Stomach (tissue), 9 donors: ENCODE data around the gene VWA5A. TPM values are rescaled to one million over a fixed set of nuclear protein-coding genes. Genes with fewer than 3 reads are reported as not detected.
"Not testable (repeated sequence)": the region's sequence is repeated elsewhere in the genome, so short reads cannot be mapped to it uniquely, and the experiment has no call there.

Experiments used
- DNase-seq, 2 donors: peaks; one replicate each; pipeline versions ENCODE4 v3.0.0 to v3.0.0-alpha.2; 2013 to 2019
- H3K27ac ChIP-seq, 5 donors: fragments of 200-600 bp in 4 of 5; sonication (generic) in 4 of 5; one replicate each; pipeline ENCODE4 v1.5.1; 2013 to 2019; ENCODE audit warnings: mild to moderate bottlenecking in 1 of 5, moderate library complexity in 1 of 5
- H3K27me3 ChIP-seq, 3 donors: fragments of 200-600 bp; sonication (generic); one replicate each; pipeline ENCODE4 v1.5.1; 2017 to 2019; ENCODE audit warnings: mixed run types in 1 of 3
- H3K36me3 ChIP-seq, 4 donors: fragments of 200-600 bp; sonication (generic); 1 replicate in 3 of 4; 2 replicates in 1 of 4; pipeline ENCODE4 v1.5.1; 2016 to 2019
- H3K4me1 ChIP-seq, 4 donors: fragments of 200-600 bp; sonication (generic); one replicate each; pipeline ENCODE4 v1.5.1; 2016 to 2019
- H3K4me3 ChIP-seq, 4 donors: fragments of 200-600 bp; sonication (generic) in 3 of 4; one replicate each; pipeline ENCODE4 v1.5.1; 2016 to 2019; ENCODE audit warnings: mild to moderate bottlenecking in 1 of 4
- H3K9me3 ChIP-seq, 4 donors: fragments of 200-600 bp; sonication (generic); one replicate each; pipeline ENCODE4 v1.5.1; 2016 to 2019
- CTCF ChIP-seq, 7 experiments: fragments of 450-650 bp in 4 of 7; fragments of 200-600 bp in 3 of 7; sonication (generic) in 3 of 7; IDR thresholded peaks; one replicate each; pipeline ENCODE4 v1.5.1; 2016 to 2019; ENCODE audit warnings: antibody characterized with exemption in 7 of 7, control low read depth in 2 of 7, mild to moderate bottlenecking in 1 of 7
- EP300 ChIP-seq: sonication (generic); formaldehyde crosslinking; IDR thresholded peaks from one replicate; pipeline ENCODE4 v1.6.1; 2017; ENCODE audit warnings: antibody characterized with exemption
- POLR2A ChIP-seq, 4 donors: fragments of 450-650 bp; IDR thresholded peaks; one replicate each; pipeline ENCODE4 v1.6.1; 2016; ENCODE audit warnings: antibody characterized with exemption in 4 of 4, control low read depth in 2 of 4, mild to moderate bottlenecking in 1 of 4, moderate library complexity in 1 of 4
- POLR2AphosphoS5 ChIP-seq, 3 donors: sonication (generic); formaldehyde crosslinking; IDR thresholded peaks; one replicate each; pipeline ENCODE4 v1.6.1; 2016; ENCODE audit warnings: antibody characterized with exemption in 3 of 3
- WGBS, 5 donors: extraction: QIAGEN DNeasy Blood & Tissue Kit in 3 of 5; methylation state at CpG; one replicate each; pipeline versions ENCODE4 v1.1.5 to v1.1.7; 2013 to 2018; 5-methylcytosine and 5-hydroxymethylcytosine counted together
- intact Hi-C: fragments of 100-400 bp; cut with DNase I; formaldehyde crosslinking; loops from one replicate; pipeline ENCODE4 v1.15.1; 2023; ENCODE audit warnings: low total_unique reads
- polyA plus RNA-seq, 3 donors: library from polyadenylated mRNA; stranded (reverse); fragments of 200-250 nt; gene quantifications; one replicate each; pipeline ENCODE4 v1.2.3, GENCODE V29; 2013
- total RNA-seq, 5 donors: library from RNA; depleted of rRNA; stranded (reverse); fragments of >200 nt; gene quantifications; one replicate each; pipeline versions ENCODE4 v1.1.0 to v1.2.3, GENCODE V29; 2014 to 2016
- donor health status: healthy with polysubstance abuse.
- donor health status: Bipolar disorder and iron deficiency.
- donor health status: healthy.

The VWA5A gene
- total and polyA plus RNA-seq, 8 donors = 10.1 to 111 (median 29.3) TPM

GRCh38 chr11:124168796-124169195, 53.5 kb downstream of the VWA5A start:
- Histone ChIP-seq H3K27ac (no peak overlapping the region), H3K4me1 (no peaks in the 10 kb centered on the region), H3K27me3 (no peaks in the 10 kb centered on the region), H3K9me3 (no peaks in the 10 kb centered on the region), H3K36me3 (no peaks in the 10 kb centered on the region), H3K4me3 (no peak overlapping the region)
- TF ChIP-seq POLR2A (IDR thresholded peaks at IDR 0.05) (no peak), EP300 (no peak), CTCF (IDR thresholded peaks at IDR 0.05) (no peak), POLR2AphosphoS5 (IDR thresholded peaks at IDR 0.05) (no peak)
- intact Hi-C loops = no loop called here
- no peak for DNase-seq

GRCh38 chr11:124170315-124170714, 55.1 kb downstream of the VWA5A start:
- H3K9me3 ChIP-seq, intact Hi-C loops, H3K36me3 ChIP-seq, DNase-seq, H3K4me3 ChIP-seq, H3K27me3 ChIP-seq, H3K27ac ChIP-seq, H3K4me1 ChIP-seq: not testable (repeated sequence)
- 76 to 88% (median 84%) methylated on average over 3 to 12 of the region's 12 CpGs; no CpG with 5 or more reads in 2 of the 5 donors for WGBS, 5 donors

- no peak for DNase-seq
- no peak overlapping the region for H3K27ac ChIP-seq
- H3K9me3 ChIP-seq = no peaks in the 10 kb centered on the region
- H3K4me3 ChIP-seq = no peak overlapping the region
- intact Hi-C loops = no loop called here
- H3K36me3 ChIP-seq = no peaks in the 10 kb centered on the region
- no peaks in the 10 kb centered on the region for H3K27me3 ChIP-seq
- WGBS, 5 donors = 86 to 97% (median 93%) methylated on average over 10 to 35 of the region's 40 CpGs
- no peaks in the 10 kb centered on the region for H3K4me1 ChIP-seq
- TF ChIP-seq POLR2AphosphoS5 (IDR thresholded peaks at IDR 0.05) (no peak), EP300 (no peak), CTCF (IDR thresholded peaks at IDR 0.05) (no peak), POLR2A (IDR thresholded peaks at IDR 0.05) (no peak)
Measured at GRCh38 chr11:124170801-124171586, 55.7 kb downstream of the VWA5A start.

- H3K4me1 ChIP-seq = no peaks in the 10 kb centered on the region
- no peaks in the 10 kb centered on the region for H3K27me3 ChIP-seq
- no peak overlapping the region for H3K4me3 ChIP-seq
- no peak for DNase-seq
- no peaks in the 10 kb centered on the region for H3K36me3 ChIP-seq
- H3K27ac ChIP-seq = no peak overlapping the region
- no peaks in the 10 kb centered on the region for H3K9me3 ChIP-seq
- intact Hi-C loops = no loop called here
- WGBS, 5 donors = 69 to 88% (median 86%) methylated on average over 6 of the region's 6 CpGs
- TF ChIP-seq POLR2AphosphoS5 (IDR thresholded peaks at IDR 0.05) = no peak
- TF ChIP-seq EP300 = no peak
- no peak for TF ChIP-seq CTCF (IDR thresholded peaks at IDR 0.05)
- no peak for TF ChIP-seq POLR2A (IDR thresholded peaks at IDR 0.05)
Measured at GRCh38 chr11:124172101-124172500, 56.9 kb downstream of the VWA5A start.

GRCh38 chr11:124172599-124172998, 57.3 kb downstream of the VWA5A start:
- Histone ChIP-seq H3K27me3 (no peaks in the 10 kb centered on the region), H3K4me3 (no peak overlapping the region), H3K36me3 (no peaks in the 10 kb centered on the region), H3K4me1 (no peaks in the 10 kb centered on the region), H3K27ac (no peak overlapping the region), H3K9me3 (no peaks in the 10 kb centered on the region)
- WGBS, 5 donors = 89 to 100% (median 95%) methylated on average over 1 of the region's 1 CpG
- no peak for DNase-seq
- TF ChIP-seq POLR2AphosphoS5 (IDR thresholded peaks at IDR 0.05) (no peak), CTCF (IDR thresholded peaks at IDR 0.05) (no peak), EP300 (no peak), POLR2A (IDR thresholded peaks at IDR 0.05) (no peak)
- intact Hi-C loops = no loop called here
